Body of pancreas (tissue), 4 donors: ENCODE data around the gene RNF157. TPM values are rescaled to one million over a fixed set of nuclear protein-coding genes. Genes with fewer than 3 reads are reported as not detected.

Experiments
- ATAC-seq: fragments of 150-250 bp; one replicate; pipeline ENCODE4 v1.9.1; 2016
- DNase-seq, 4 donors: peaks; one replicate each; pipeline ENCODE4 v3.0.0-alpha.2; 2019
- H3K27ac ChIP-seq, 4 donors: fragments of 200-600 bp; sonication (generic); 1 replicate in 3 of 4; 2 replicates in 1 of 4; pipeline versions ENCODE4 v1.5.1 to v1.6.1; 2016 to 2019; ENCODE audit warnings: mild to moderate bottlenecking in 1 of 4, mixed read lengths in 1 of 4, moderate library complexity in 1 of 4
- H3K27me3 ChIP-seq, 2 donors: fragments of 200-600 bp; sonication (generic); one replicate each; pipeline ENCODE4 v1.6.0; 2016; ENCODE audit warnings: mild to moderate bottlenecking in 1 of 2
- H3K36me3 ChIP-seq, 2 donors: fragments of 200-600 bp; sonication (generic); replicated peaks in 1 of 2; 2 replicates each; pipeline ENCODE4 v1.5.1; 2016; ENCODE audit warnings: low read depth in 2 of 2; ENCODE audit not compliant: insufficient read depth in 1 of 2
- H3K4me1 ChIP-seq: fragments of 200-600 bp; sonication (generic); one replicate; pipeline ENCODE4 v1.6.0; 2016
- H3K4me3 ChIP-seq, 2 donors: fragments of 200-600 bp; sonication (generic); 1 replicate in 1 of 2; 2 replicates in 1 of 2; pipeline ENCODE4 v1.5.1; 2016 to 2019
- H3K9me3 ChIP-seq, 3 donors: fragments of 200-600 bp; sonication (generic); 1 replicate in 2 of 3; 2 replicates in 1 of 3; pipeline ENCODE4 v1.5.1; 2016
- CTCF ChIP-seq, 7 experiments: fragments of 450-650 bp in 4 of 7; fragments of 200-600 bp in 3 of 7; sonication (generic) in 3 of 7; IDR thresholded peaks; one replicate each; pipeline ENCODE4 v1.5.1; 2016 to 2019; ENCODE audit warnings: antibody characterized with exemption in 7 of 7
- POLR2A ChIP-seq, 3 donors: fragments of 450-650 bp; IDR thresholded peaks; one replicate each; pipeline ENCODE4 v1.6.1; 2016; ENCODE audit warnings: antibody characterized with exemption in 3 of 3, mild to moderate bottlenecking in 2 of 3
- WGBS, 2 donors: methylation state at CpG; one replicate each; pipeline ENCODE4 v1.1.5; 2017; 5-methylcytosine and 5-hydroxymethylcytosine counted together
- intact Hi-C: fragments of 100-400 bp; cut with DNase I; formaldehyde crosslinking; loops from one replicate; pipeline ENCODE4 v1.15.1; 2023
- total RNA-seq, 2 donors: library from RNA; depleted of rRNA; stranded (reverse); fragments of >200 nt; gene quantifications; one replicate each; pipeline ENCODE4 v1.1.0, GENCODE V29; 2016

Gene RNF157
- total RNA-seq, 2 donors from 2014 or later = 4.7 to 29.3 TPM

- Histone ChIP-seq H3K36me3 (no peaks in the 10 kb centered on the region), H3K4me1 (peaks cover 44% of the 10 kb centered on the region), H3K4me3 (no peak overlapping the region), H3K9me3 (no peaks in the 10 kb centered on the region), H3K27ac (peak overlapping the region in 3 of 4 donors; percentile 59 to 77 (median 70)), H3K27me3 (peaks cover 0 to 22% of the 10 kb centered on the region in 2 donors)
- intact Hi-C loops = no loop called here
- no peak for DNase-seq
- 64 to 68% methylated on average over 12 to 15 of the region's 15 CpGs for WGBS, 2 donors
- ATAC-seq = no peak
- no peak for TF ChIP-seq POLR2A (IDR thresholded peaks at IDR 0.05)
- no peak for TF ChIP-seq CTCF (IDR thresholded peaks at IDR 0.05)
These were observed 101.2 kb downstream of the RNF157 start for GRCh38 chr17:76138896-76139752.

DNA sequence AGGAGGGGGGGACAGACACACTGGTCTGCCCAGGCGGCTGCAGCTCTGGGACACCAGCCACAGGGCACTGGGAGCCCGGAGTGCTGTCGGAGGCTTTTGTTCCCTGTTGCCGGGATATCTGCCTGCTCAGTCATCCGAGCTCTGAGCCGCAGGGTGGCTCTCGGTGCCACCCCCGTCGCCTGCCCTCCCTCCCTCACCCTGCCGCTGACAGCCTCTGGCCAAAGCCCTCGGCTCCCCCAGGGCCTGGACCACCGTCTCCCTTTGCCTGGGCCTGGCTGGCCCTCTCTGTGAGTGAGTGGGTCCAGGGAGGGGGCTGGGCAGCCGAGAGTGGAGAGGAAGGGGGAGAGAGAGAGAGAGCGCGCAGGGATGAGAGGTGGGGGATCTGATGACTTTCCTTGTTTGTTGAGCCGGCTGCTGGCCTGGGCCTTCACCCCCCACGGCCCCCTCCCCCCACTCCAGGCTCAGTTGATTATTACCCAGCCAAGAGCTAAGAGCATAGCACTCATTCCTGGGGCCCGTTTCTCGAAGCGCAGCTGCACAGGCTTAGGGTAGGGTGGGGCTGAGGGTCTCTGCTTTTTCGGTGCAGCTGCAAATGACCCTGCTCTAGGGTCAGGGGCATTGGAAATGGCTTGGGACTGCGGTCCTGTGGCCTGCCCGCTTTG lies 101.9 kb downstream of the RNF157 start:
- H3K27me3 ChIP-seq = peaks cover 0 to 22% of the 10 kb centered on the region in 2 donors
- WGBS, 2 donors = 25 to 60% methylated on average over 3 to 22 of the region's 23 CpGs
- H3K4me1 ChIP-seq = peaks cover 44% of the 10 kb centered on the region
- no peaks in the 10 kb centered on the region for H3K9me3 ChIP-seq
- intact Hi-C loops = no loop called here
- peak overlapping the region in 3 of 4 donors; percentile 59 to 77 (median 70) for H3K27ac ChIP-seq
- peak; percentile 45 to 65 (median 64) for DNase-seq
- no peak for TF ChIP-seq CTCF (IDR thresholded peaks at IDR 0.05)
- TF ChIP-seq POLR2A (IDR thresholded peaks at IDR 0.05) = peak in 2 of 3 donors; percentile 32 to 51
- no peak overlapping the region for H3K4me3 ChIP-seq
- ATAC-seq = peak; percentile 60
- no peaks in the 10 kb centered on the region for H3K36me3 ChIP-seq

GRCh38 chr17:76137351-76138233 lies 102.7 kb downstream of the RNF157 start:
- TF ChIP-seq POLR2A (IDR thresholded peaks at IDR 0.05) (no peak), CTCF (IDR thresholded peaks at IDR 0.05) (no peak)
- ATAC-seq (no peak), DNase-seq (no peak)
- H3K4me1 ChIP-seq = peaks cover 44% of the 10 kb centered on the region
- H3K27me3 ChIP-seq = peaks cover 0 to 22% of the 10 kb centered on the region in 2 donors
- no peaks in the 10 kb centered on the region for H3K9me3 ChIP-seq
- 57 to 60% methylated on average over 13 to 51 of the region's 54 CpGs for WGBS, 2 donors
- intact Hi-C loops = no loop called here
- no peak overlapping the region for H3K4me3 ChIP-seq
- H3K36me3 ChIP-seq = no peaks in the 10 kb centered on the region
- peak overlapping the region in 3 of 4 donors; percentile 59 to 77 (median 70) for H3K27ac ChIP-seq

DNA sequence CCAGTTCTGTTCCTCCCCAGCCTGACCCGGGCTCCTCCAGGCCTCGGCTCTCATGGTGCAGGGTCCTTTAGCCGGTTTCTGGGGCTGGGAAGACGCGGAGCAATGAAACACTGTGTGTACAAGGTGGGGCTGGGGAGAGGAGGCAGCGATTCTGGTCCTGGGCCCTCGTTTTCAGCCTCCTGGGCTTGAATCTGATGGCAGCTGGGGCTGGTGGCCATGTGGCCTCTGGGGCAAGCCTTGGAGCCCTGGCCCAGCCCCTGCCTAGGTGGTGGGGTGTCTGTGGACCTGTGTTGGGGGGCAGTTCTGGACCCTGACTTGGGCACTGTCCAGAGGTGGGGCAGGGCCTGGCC lies 103.3 kb downstream of the RNF157 start:
- Histone ChIP-seq H3K9me3 (no peaks in the 10 kb centered on the region), H3K27ac (no peak overlapping the region), H3K36me3 (no peaks in the 10 kb centered on the region), H3K4me3 (no peak overlapping the region), H3K27me3 (peaks cover 0 to 22% of the 10 kb centered on the region in 2 donors), H3K4me1 (peaks cover 44% of the 10 kb centered on the region)
- no peak for TF ChIP-seq POLR2A (IDR thresholded peaks at IDR 0.05)
- TF ChIP-seq CTCF (IDR thresholded peaks at IDR 0.05) = no peak
- intact Hi-C loops = no loop called here
- 40 to 76% methylated on average over 6 to 7 of the region's 7 CpGs for WGBS, 2 donors
- ATAC-seq = no peak
- DNase-seq = no peak
